Liver (tissue), 9 donors: ENCODE results near the gene PPP1R12A. TPM values are rescaled to one million over a fixed set of nuclear protein-coding genes. Genes with fewer than 3 reads are reported as not detected.

Experiments
- DNase-seq: peaks from one replicate; pipeline ENCODE4 v3.0.0-alpha.2; 2017; ENCODE audit warnings: low spot score
- H3K27ac ChIP-seq, 2 donors: one replicate each; pipeline ENCODE4 v1.7.0; 2013; ENCODE audit warnings: inconsistent platforms in 2 of 2, low read length in 2 of 2, control low read depth in 1 of 2, low read depth in 1 of 2, mild to moderate bottlenecking in 1 of 2
- H3K27me3 ChIP-seq, 4 donors: one replicate each; pipeline versions ENCODE4 v1.6.1 to v1.7.0; 2013; ENCODE audit warnings: low read length in 3 of 4, inconsistent platforms in 1 of 4, mild to moderate bottlenecking in 1 of 4, moderate library complexity in 1 of 4; ENCODE audit not compliant: control insufficient read depth in 4 of 4, insufficient read depth in 4 of 4
- H3K36me3 ChIP-seq, 4 donors: one replicate each; pipeline versions ENCODE4 v1.6.1 to v1.7.0; 2013; ENCODE audit warnings: low read length in 3 of 4, mild to moderate bottlenecking in 3 of 4, low read depth in 1 of 4, moderate library complexity in 1 of 4; ENCODE audit not compliant: control insufficient read depth in 4 of 4, insufficient read depth in 3 of 4
- H3K4me1 ChIP-seq, 4 donors: one replicate each; pipeline versions ENCODE4 v1.6.1 to v1.7.0; 2013; ENCODE audit warnings: low read length in 3 of 4, mild to moderate bottlenecking in 3 of 4, moderate library complexity in 1 of 4; ENCODE audit not compliant: control insufficient read depth in 4 of 4, insufficient read depth in 4 of 4
- H3K4me3 ChIP-seq, 3 donors: one replicate each; pipeline versions ENCODE4 v1.6.1 to v1.7.0; 2013; ENCODE audit warnings: low read length in 3 of 3, control low read depth in 1 of 3, low read depth in 1 of 3, mild to moderate bottlenecking in 1 of 3
- H3K9ac ChIP-seq, 2 donors: one replicate each; pipeline ENCODE4 v1.7.0; 2013; ENCODE audit warnings: low read length in 2 of 2, mild to moderate bottlenecking in 2 of 2, moderate library complexity in 2 of 2, control low read depth in 1 of 2, low read depth in 1 of 2
- H3K9me3 ChIP-seq, 4 donors: one replicate each; pipeline versions ENCODE4 v1.6.1 to v1.7.0; 2013; ENCODE audit warnings: low read length in 3 of 4; ENCODE audit not compliant: control insufficient read depth in 4 of 4
- ATF3 ChIP-seq: IDR thresholded peaks from 2 replicates; pipeline ENCODE4 v1.6.1; 2016; ENCODE audit warnings: antibody characterized with exemption
- CTCF ChIP-seq: fragments of 150-350 bp; IDR thresholded peaks from 2 replicates; pipeline ENCODE4 v1.5.1; 2017; ENCODE audit warnings: improper control_type of control experiment, low read depth, low read length; ENCODE audit not compliant: missing input control
- EGR1 ChIP-seq, 2 donors: IDR thresholded peaks; 2 replicates each; pipeline ENCODE4 v1.6.1; 2016 to 2018; ENCODE audit warnings: antibody characterized with exemption in 2 of 2, low read depth in 2 of 2
- FOXA1 ChIP-seq: IDR thresholded peaks from 2 replicates; pipeline ENCODE4 v1.6.1; 2016; ENCODE audit warnings: antibody characterized with exemption
- FOXA2 ChIP-seq: IDR thresholded peaks from 2 replicates; pipeline ENCODE4 v1.6.1; 2016; ENCODE audit warnings: antibody characterized with exemption
- GABPA ChIP-seq, 2 donors: IDR thresholded peaks in 1 of 2; conservative IDR thresholded peaks in 1 of 2; 2 replicates each; pipeline ENCODE4 v1.6.1; 2016; ENCODE audit warnings: antibody characterized with exemption in 2 of 2, mild to moderate bottlenecking in 1 of 2, moderate library complexity in 1 of 2
- HNF4A ChIP-seq, 2 donors: conservative IDR thresholded peaks; 2 replicates each; pipeline ENCODE4 v1.6.1; 2016; ENCODE audit warnings: antibody characterized with exemption in 2 of 2, mild to moderate bottlenecking in 2 of 2
- HNF4G ChIP-seq: IDR thresholded peaks from 2 replicates; pipeline ENCODE4 v1.6.1; 2016; ENCODE audit warnings: antibody characterized with exemption
- JUND ChIP-seq, 2 donors: IDR thresholded peaks; 2 replicates each; pipeline ENCODE4 v1.6.1; 2016; ENCODE audit warnings: antibody characterized with exemption in 2 of 2
- MAX ChIP-seq: IDR thresholded peaks from 2 replicates; pipeline ENCODE4 v1.6.1; 2016; ENCODE audit warnings: antibody characterized with exemption
- NR2F2 ChIP-seq: IDR thresholded peaks from 2 replicates; pipeline ENCODE4 v1.6.1; 2016; ENCODE audit warnings: antibody characterized with exemption
- RAD21 ChIP-seq, 2 donors: IDR thresholded peaks; 2 replicates each; pipeline ENCODE4 v1.6.1; 2016; ENCODE audit warnings: antibody characterized with exemption in 2 of 2, mild to moderate bottlenecking in 2 of 2
- REST ChIP-seq: IDR thresholded peaks from 2 replicates; pipeline ENCODE4 v1.6.1; 2016; ENCODE audit warnings: antibody characterized with exemption, mild to moderate bottlenecking
- RXRA ChIP-seq, 2 donors: IDR thresholded peaks; 2 replicates each; pipeline ENCODE4 v1.6.1; 2017 to 2018; ENCODE audit warnings: antibody characterized with exemption in 2 of 2, mild to moderate bottlenecking in 1 of 2
- SP1 ChIP-seq: IDR thresholded peaks from 2 replicates; pipeline ENCODE4 v1.6.1; 2018; ENCODE audit warnings: antibody characterized with exemption, mild to moderate bottlenecking
- TAF1 ChIP-seq: conservative IDR thresholded peaks from 2 replicates; pipeline ENCODE4 v1.6.1; 2016; ENCODE audit warnings: antibody characterized with exemption, mild to moderate bottlenecking
- YY1 ChIP-seq: IDR thresholded peaks from 2 replicates; pipeline ENCODE4 v1.6.1; 2016; ENCODE audit warnings: antibody characterized with exemption, mild to moderate bottlenecking
- ZBTB33 ChIP-seq: IDR thresholded peaks from 2 replicates; pipeline ENCODE4 v1.6.1; 2016; ENCODE audit warnings: antibody characterized with exemption
- WGBS: extraction: QIAGEN DNeasy Blood & Tissue Kit; methylation state at CpG from one replicate; pipeline ENCODE4 v1.1.7; 2013; 5-methylcytosine and 5-hydroxymethylcytosine counted together
- polyA plus RNA-seq, 2 donors: library from polyadenylated mRNA; stranded (reverse) in 1 of 2; unstranded in 1 of 2; fragments of 200-250 nt in 1 of 2; fragments of >200 nt in 1 of 2; fragmentation: Nextera tagmentation in 1 of 2; extraction: Ambion mirVana in 1 of 2; gene quantifications; one replicate each; pipeline versions ENCODE4 v1.2.1 to v1.2.3, GENCODE V29; 2013 to 2015
- total RNA-seq, 2 donors: library from RNA; depleted of rRNA; stranded (reverse); fragments of >200 nt; gene quantifications; one replicate each; pipeline ENCODE4 v1.2.3, GENCODE V29; 2014
- donor health status: healthy.
- donor health status: healthy.
- donor health status: healthy.
- donor health status: healthy.
- donor health status: healthy.

Gene PPP1R12A
- total and polyA plus RNA-seq, 4 donors = 5.1 to 41.6 (median 27.8) TPM

GRCh38 chr12:79895804-79896203 is 39.1 kb downstream of the PPP1R12A start:
- no peak for TF ChIP-seq JUND (IDR thresholded peaks at IDR 0.05)
- TF ChIP-seq NR2F2 = no peak
- TF ChIP-seq CTCF = no peak
- no peak for TF ChIP-seq TAF1
- TF ChIP-seq FOXA2 = no peak
- TF ChIP-seq GABPA (IDR thresholded peaks at IDR 0.05 in 1 of 2, conservative IDR thresholded peaks at IDR 0.05 in 1 of 2) = no peak
- TF ChIP-seq FOXA1 = no peak
- no peak for TF ChIP-seq ZBTB33
- no peak for TF ChIP-seq EGR1 (IDR thresholded peaks at IDR 0.05; ENCODE audit: low read depth in 2 of 2)
- no peak for TF ChIP-seq RXRA (IDR thresholded peaks at IDR 0.05)
- no peak for TF ChIP-seq HNF4G
- TF ChIP-seq ATF3 = no peak
- no peak for TF ChIP-seq HNF4A (conservative IDR thresholded peaks at IDR 0.05)
- no peak for TF ChIP-seq SP1
- no peak for TF ChIP-seq YY1
- no peak for TF ChIP-seq RAD21 (IDR thresholded peaks at IDR 0.05)
- no peak for TF ChIP-seq REST
- no peak for TF ChIP-seq MAX
- 90% methylated on average over 1 of the region's 1 CpG for WGBS
- Histone ChIP-seq H3K27ac (no peak overlapping the region), H3K9ac (no peak overlapping the region), H3K36me3 (no peaks in the 10 kb centered on the region), H3K4me3 (no peak overlapping the region), H3K4me1 (peaks cover 0 to 7% (median under 1%) of the 10 kb centered on the region in 4 donors), H3K9me3 (no peaks in the 10 kb centered on the region), H3K27me3 (no peaks in the 10 kb centered on the region)
- DNase-seq = no peak

GRCh38 chr12:79895071-79895470 is 39.8 kb downstream of the PPP1R12A start:
- H3K4me3 ChIP-seq = no peak overlapping the region
- H3K36me3 ChIP-seq = no peaks in the 10 kb centered on the region
- H3K9ac ChIP-seq = no peak overlapping the region
- TF ChIP-seq RXRA (IDR thresholded peaks at IDR 0.05) = no peak
- H3K27me3 ChIP-seq = no peaks in the 10 kb centered on the region
- DNase-seq = no peak
- no peak overlapping the region for H3K27ac ChIP-seq
- H3K4me1 ChIP-seq = no peaks in the 10 kb centered on the region
- no peaks in the 10 kb centered on the region for H3K9me3 ChIP-seq
